Colonic mucosa (tissue), 4 donors: ENCODE data around the gene KCTD19. TPM values are rescaled to one million over a fixed set of nuclear protein-coding genes. Genes with fewer than 3 reads are reported as not detected.

Source experiments
- DNase-seq: peaks from one replicate; pipeline ENCODE4 v3.0.0-alpha.2; 2020
- H3K27ac ChIP-seq: fragments of 200-600 bp; one replicate; pipeline ENCODE4 v1.8.0; 2021
- H3K27me3 ChIP-seq: fragments of 200-600 bp; one replicate; pipeline ENCODE4 v1.8.0; 2021
- H3K36me3 ChIP-seq: fragments of 200-600 bp; one replicate; pipeline ENCODE4 v1.8.0; 2021
- H3K4me1 ChIP-seq: fragments of 200-600 bp; one replicate; pipeline ENCODE4 v1.8.0; 2021; ENCODE audit warnings: mild to moderate bottlenecking
- H3K4me3 ChIP-seq: fragments of 200-600 bp; one replicate; pipeline ENCODE4 v1.8.0; 2021
- H3K9ac ChIP-seq, 2 donors: one replicate each; pipeline ENCODE4 v1.7.0; 2013; ENCODE audit warnings: control low read depth in 2 of 2, low read depth in 2 of 2, low read length in 2 of 2
- H3K9me3 ChIP-seq: fragments of 200-600 bp; one replicate; pipeline ENCODE4 v1.8.0; 2021
- CTCF ChIP-seq: fragments of 200-600 bp; IDR thresholded peaks from one replicate; pipeline ENCODE4 v1.8.0; 2022; ENCODE audit warnings: antibody characterized with exemption, mild to moderate bottlenecking
- intact Hi-C: fragments of 100-400 bp; cut with DNase I; formaldehyde crosslinking; loops from one replicate; pipeline ENCODE4 v1.14.1; 2022
- total RNA-seq, 2 donors: library from RNA; stranded (reverse); fragmentation: NEBNext Ultra II Directional in 1 of 2; extraction: Animal tissue kit (Norgen Biotek cat#: 25700) in 1 of 2; gene quantifications; one replicate each; pipeline ENCODE4 v1.2.1, GENCODE V29; 2021
- donor health status: healthy.
- donor health status: DM: no; HTN: no; CAD: no.
- donor health status: DM: no; HTN: no; CAD: no.

The KCTD19 gene
- total RNA-seq, 2 donors from 2014 or later: 0.24 TPM; not detected in 1

DNA sequence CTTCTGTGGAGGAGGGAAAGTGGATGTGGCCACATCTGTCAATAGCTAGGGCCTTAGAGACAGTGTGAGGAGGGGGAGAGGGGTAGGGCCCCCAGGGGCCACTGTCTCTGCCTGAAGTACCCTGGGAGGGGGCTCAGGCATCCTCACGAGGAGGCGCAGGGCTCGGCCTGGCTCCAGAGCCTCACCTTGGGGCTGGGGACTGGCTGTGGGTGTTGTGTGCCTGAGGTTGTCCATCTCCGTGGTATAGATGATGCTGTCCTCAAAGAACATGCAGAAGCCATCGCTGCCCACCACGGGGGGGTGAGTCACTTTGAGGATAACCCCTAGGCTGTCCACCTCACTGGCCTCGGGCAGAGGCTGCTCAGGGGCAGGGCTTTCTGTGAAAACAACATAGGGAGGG is 35.1 kb downstream of the KCTD19 start:
- Histone ChIP-seq H3K9me3 (no peaks in the 10 kb centered on the region), H3K9ac (no peak overlapping the region), H3K27ac (no peak overlapping the region), H3K4me3 (no peak overlapping the region), H3K36me3 (no peaks in the 10 kb centered on the region), H3K27me3 (no peaks in the 10 kb centered on the region), H3K4me1 (no peaks in the 10 kb centered on the region)
- no peak for TF ChIP-seq CTCF
- intact Hi-C loops: no loop called here
- no peak for DNase-seq

DNA sequence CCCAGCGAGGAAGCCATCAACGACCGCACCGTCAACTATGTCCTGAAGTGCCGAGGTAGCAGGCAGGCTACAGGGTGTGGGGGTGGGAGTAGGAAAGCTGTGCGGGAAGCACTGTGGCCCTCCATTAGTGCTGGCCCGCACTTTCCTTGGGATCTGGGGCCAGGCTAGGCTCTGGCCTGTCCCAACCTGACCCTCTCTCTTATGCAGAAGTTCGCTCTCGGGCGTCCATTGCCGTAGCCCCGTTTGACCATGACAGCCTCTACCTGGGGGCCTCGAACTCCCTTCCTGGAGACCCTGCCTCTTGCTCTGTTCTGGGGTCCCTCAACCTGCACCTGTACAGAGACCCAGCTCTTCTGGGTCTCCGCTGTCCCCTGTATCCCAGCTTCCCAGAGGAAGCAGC is 38.6 kb downstream of the KCTD19 start:
- Histone ChIP-seq H3K4me3 (no peak overlapping the region), H3K27ac (no peak overlapping the region), H3K9me3 (no peaks in the 10 kb centered on the region), H3K27me3 (no peaks in the 10 kb centered on the region), H3K9ac (no peak overlapping the region), H3K36me3 (no peaks in the 10 kb centered on the region), H3K4me1 (no peaks in the 10 kb centered on the region)
- no peak for DNase-seq
- no peak for TF ChIP-seq CTCF
- intact Hi-C loops: loop anchor here (10.0 kb wide), 1 partner anchor 127 kb away; the partner anchor contains the start of gene ZDHHC1

GRCh38 chr16:67286441-67287235 is 39.9 kb downstream of the KCTD19 start:
- H3K36me3 ChIP-seq: no peaks in the 10 kb centered on the region
- no peak for TF ChIP-seq CTCF
- no peak overlapping the region for H3K27ac ChIP-seq
- intact Hi-C loops: loop anchor here (10.0 kb wide), 1 partner anchor 128 kb away; the partner anchor contains the start of gene ZDHHC1
- no peak overlapping the region for H3K4me3 ChIP-seq
- no peaks in the 10 kb centered on the region for H3K27me3 ChIP-seq
- H3K9me3 ChIP-seq: no peaks in the 10 kb centered on the region
- H3K9ac ChIP-seq: no peak overlapping the region
- no peaks in the 10 kb centered on the region for H3K4me1 ChIP-seq
- no peak for DNase-seq

GRCh38 chr16:67284699-67285646 is 41.6 kb downstream of the KCTD19 start:
- Histone ChIP-seq H3K4me3 (no peak overlapping the region), H3K4me1 (no peaks in the 10 kb centered on the region), H3K27ac (no peak overlapping the region), H3K27me3 (no peaks in the 10 kb centered on the region), H3K9me3 (no peaks in the 10 kb centered on the region), H3K9ac (no peak overlapping the region), H3K36me3 (no peaks in the 10 kb centered on the region)
- DNase-seq: peak; percentile 49
- peak; percentile 38 for TF ChIP-seq CTCF
- intact Hi-C loops: loop anchor here (5.0 to 10.0 kb wide), 2 partner anchors 88 to 130 kb away; partner anchors contain the start of genes ELMO3 and ZDHHC1

- H3K9me3 ChIP-seq: no peaks in the 10 kb centered on the region
- H3K4me1 ChIP-seq: no peaks in the 10 kb centered on the region
- DNase-seq: no peak
- H3K27ac ChIP-seq: no peak overlapping the region
- intact Hi-C loops: loop anchor here (5.0 to 10.0 kb wide), 2 partner anchors 87 to 131 kb away; partner anchors contain the start of genes ELMO3 and ZDHHC1
- H3K9ac ChIP-seq: no peak overlapping the region
- no peaks in the 10 kb centered on the region for H3K27me3 ChIP-seq
- no peaks in the 10 kb centered on the region for H3K36me3 ChIP-seq
- no peak for TF ChIP-seq CTCF
- no peak overlapping the region for H3K4me3 ChIP-seq
Observed at GRCh38 chr16:67283826-67284555, 42.5 kb downstream of the KCTD19 start.
